ENCODE results near the gene JMJD8.

DNA sequence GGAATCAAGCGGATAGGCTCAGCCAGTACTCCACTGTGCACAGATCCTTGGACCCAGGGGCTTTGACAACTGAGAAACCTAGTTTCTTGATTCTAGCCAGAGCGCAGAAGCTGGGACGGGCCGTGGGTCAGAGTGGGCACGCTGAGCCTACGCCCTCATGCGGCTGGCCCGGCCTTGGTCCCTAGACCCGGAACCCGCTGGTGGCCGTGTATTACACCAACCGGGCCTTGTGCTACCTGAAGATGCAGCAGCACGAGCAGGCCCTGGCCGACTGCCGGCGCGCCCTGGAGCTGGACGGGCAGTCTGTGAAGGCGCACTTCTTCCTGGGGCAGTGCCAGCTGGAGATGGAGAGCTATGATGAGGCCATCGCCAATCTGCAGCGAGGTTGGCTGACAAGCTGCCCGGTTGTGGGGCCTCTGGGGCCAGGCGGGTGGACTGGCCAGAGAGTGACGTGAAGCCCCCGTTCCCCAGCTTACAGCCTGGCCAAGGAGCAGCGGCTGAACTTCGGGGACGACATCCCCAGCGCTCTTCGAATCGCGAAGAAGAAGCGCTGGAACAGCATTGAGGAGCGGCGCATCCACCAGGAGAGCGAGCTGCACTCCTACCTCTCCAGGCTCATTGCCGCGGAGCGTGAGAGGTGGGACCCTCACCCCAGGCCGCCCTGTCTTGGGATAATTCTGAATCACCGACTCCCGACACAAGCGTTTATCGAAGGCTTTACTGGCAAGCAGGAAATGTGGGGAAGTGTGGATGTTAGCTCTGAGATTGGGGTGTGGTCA is 3.0 kb downstream of the JMJD8 start:
- TF ChIP-seq EZH2phosphoT487 (IDR thresholded peaks at IDR 0.05; ENCODE audit: borderline replicate concordance, low read depth, low read length): no peak
- TF ChIP-seq, protein P1, sequence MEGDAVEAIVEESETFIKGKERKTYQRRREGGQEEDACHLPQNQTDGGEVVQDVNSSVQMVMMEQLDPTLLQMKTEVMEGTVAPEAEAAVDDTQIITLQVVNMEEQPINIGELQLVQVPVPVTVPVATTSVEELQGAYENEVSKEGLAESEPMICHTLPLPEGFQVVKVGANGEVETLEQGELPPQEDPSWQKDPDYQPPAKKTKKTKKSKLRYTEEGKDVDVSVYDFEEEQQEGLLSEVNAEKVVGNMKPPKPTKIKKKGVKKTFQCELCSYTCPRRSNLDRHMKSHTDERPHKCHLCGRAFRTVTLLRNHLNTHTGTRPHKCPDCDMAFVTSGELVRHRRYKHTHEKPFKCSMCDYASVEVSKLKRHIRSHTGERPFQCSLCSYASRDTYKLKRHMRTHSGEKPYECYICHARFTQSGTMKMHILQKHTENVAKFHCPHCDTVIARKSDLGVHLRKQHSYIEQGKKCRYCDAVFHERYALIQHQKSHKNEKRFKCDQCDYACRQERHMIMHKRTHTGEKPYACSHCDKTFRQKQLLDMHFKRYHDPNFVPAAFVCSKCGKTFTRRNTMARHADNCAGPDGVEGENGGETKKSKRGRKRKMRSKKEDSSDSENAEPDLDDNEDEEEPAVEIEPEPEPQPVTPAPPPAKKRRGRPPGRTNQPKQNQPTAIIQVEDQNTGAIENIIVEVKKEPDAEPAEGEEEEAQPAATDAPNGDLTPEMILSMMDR (conservative IDR thresholded peaks at IDR 0.05; ENCODE audit: low read length): peak; percentile 47; the same call in 1 of the 2 replicates
